ENCODE data around the gene SETSIP. TPM values are rescaled to one million over a fixed set of nuclear protein-coding genes. Genes with fewer than 3 reads are reported as not detected.

SETSIP gene
- total and polyA plus RNA-seq, 2 of the 8 experiments (the other 6 are each of a cell fraction or from before 2014, with no cell fraction given) = 0.14 TPM; not detected in 1

- no peak overlapping the region for H4K5ac ChIP-seq (ENCODE audit: insufficient read length, low read depth, low read length)
- 0 out of 2 replicates have a peak, but pooled peaks cover 1% of the 10 kb centered on the region for H3K23me2 ChIP-seq (ENCODE audit: low read depth, low read length)
- no peak overlapping the region for H2BK120ac ChIP-seq (replicated peaks; ENCODE audit: low read depth, low read length)
- H3K18ac ChIP-seq (ENCODE audit: extremely low read depth, low read length) = no peak overlapping the region
- no peak overlapping the region for H3K56ac ChIP-seq (replicated peaks; ENCODE audit: insufficient read length, low read depth, low read length)
- no peak overlapping the region for H2AFZ ChIP-seq (ENCODE audit: low read length)
- peaks cover 15 to 21% of the 10 kb centered on the region in 2 experiments for H3K9me3 ChIP-seq (ENCODE audit: insufficient read depth in 2 of 2, low read depth in 1 of 2, low read length in 1 of 2)
- H4K20me1 ChIP-seq (replicated peaks in 1 of 2; ENCODE audit: control insufficient read depth in 1 of 2, insufficient read depth in 2 of 2, low read length in 2 of 2) = no peaks in the 10 kb centered on the region
- no peak overlapping the region for H2BK5ac ChIP-seq (ENCODE audit: low read depth, low read length)
- H3K9ac ChIP-seq (replicated peaks in 1 of 4; ENCODE audit: extremely low read depth in 1 of 4, low read depth in 3 of 4, low read length in 3 of 4) = no peak overlapping the region
- no peak overlapping the region for H3K4ac ChIP-seq (replicated peaks; ENCODE audit: insufficient read length, low read depth, low read length)
- H3K14ac ChIP-seq (ENCODE audit: insufficient read length) = no peak overlapping the region
- TF ChIP-seq JUN (IDR thresholded peaks at IDR 0.05; ENCODE audit: low read depth, low read length) = no peak
- no peak for TF ChIP-seq CBX5 (IDR thresholded peaks at IDR 0.05; ENCODE audit: low read depth, low read length)
- H2BK12ac ChIP-seq (ENCODE audit: low read depth, low read length) = no peak overlapping the region
- no peak overlapping the region for H2BK20ac ChIP-seq (ENCODE audit: low read length)
- H3K27me3 ChIP-seq (replicated peaks in 1 of 4; ENCODE audit: control insufficient read depth in 3 of 4, extremely low read depth in 1 of 4, insufficient read depth in 3 of 4, low read length in 3 of 4) = no peaks in the 10 kb centered on the region
- WGBS, 2 experiments (ENCODE audit: extremely low coverage in 1 of 2, insufficient coverage in 1 of 2, insufficient read length in 1 of 2, insufficient replicate concordance in 2 of 2, low coverage in 1 of 2, low lambda C conversion rate in 2 of 2, missing lambda C conversion rate in 1 of 2) = 96% methylated on average over 4 of the region's 4 CpGs; no CpG with 5 or more reads in 1 of the 2 experiments
- no peak overlapping the region for H3K4me3 ChIP-seq (ENCODE audit: extremely low read depth in 1 of 4, insufficient read depth in 2 of 4, low read depth in 3 of 4, low read length in 4 of 4)
- H3K23ac ChIP-seq (ENCODE audit: insufficient read length) = no peak overlapping the region
- ChIA-PET POLR2A (ENCODE audit: partially characterized antibody) (no interaction called here), CTCF (ENCODE audit: partially characterized antibody) (interaction anchor here (1.0 to 1.1 kb wide), 3 partner anchors 11 to 16 kb away, joined by 3 read pairs; no protein-coding TSS in a partner anchor)
- no peak overlapping the region for H4K91ac ChIP-seq (replicated peaks; ENCODE audit: insufficient read length, low read length)
- H4K8ac ChIP-seq (ENCODE audit: extremely low read depth, insufficient read depth, low read length) = no peak overlapping the region
- H2AK5ac ChIP-seq (ENCODE audit: low read depth, low read length) = no peak overlapping the region
- H3K36me3 ChIP-seq (ENCODE audit: control insufficient read depth in 2 of 4, insufficient read depth in 4 of 4, low read length in 3 of 4) = peaks cover 0 to 7% (median 0%) of the 10 kb centered on the region in 4 experiments; a peak in 1 of 8 replicates
- no peaks in the 10 kb centered on the region for H3K79me1 ChIP-seq (ENCODE audit: low read depth, low read length)
- DNase-seq (ENCODE audit: low read depth in 1 of 2, low spot score in 2 of 2) (no peak), FAIRE-seq (no peak)
- no peak overlapping the region for H3K27ac ChIP-seq (ENCODE audit: low read depth, low read length)
- no peaks in the 10 kb centered on the region for H3K4me1 ChIP-seq (replicated peaks in 1 of 4; ENCODE audit: control insufficient read depth in 3 of 4, insufficient read depth in 4 of 4, low read length in 3 of 4)
- no peak overlapping the region for H2BK15ac ChIP-seq (ENCODE audit: low read length)
- H3K4me2 ChIP-seq (ENCODE audit: insufficient read depth in 1 of 2, low read depth in 2 of 2, low read length in 2 of 2) = no peak overlapping the region
- H3K79me2 ChIP-seq (ENCODE audit: control insufficient read depth in 1 of 2, insufficient read depth in 2 of 2, low read length in 2 of 2) = no peaks in the 10 kb centered on the region
Measured at GRCh38 chr1:92085727-92086126, 10.5 kb upstream of the SETSIP start.

Data from H1 (cell line).